Lower leg skin (tissue), 3 donors: ENCODE results near the gene HTR3A.

Source experiments
- POLR2A ChIP-seq, 2 donors: fragments of 450-650 bp; IDR thresholded peaks; one replicate each; pipeline ENCODE4 v1.6.1; 2016 to 2017; ENCODE audit warnings: antibody characterized with exemption in 2 of 2, mild to moderate bottlenecking in 1 of 2, moderate library complexity in 1 of 2
- TF ChIP-seq, protein P1 (sequence below), 3 donors: fragments of 450-650 bp; IDR thresholded peaks; one replicate each; pipeline ENCODE4 v1.5.1; 2016; ENCODE audit warnings: antibody characterized with exemption in 3 of 3, mild to moderate bottlenecking in 3 of 3, moderate library complexity in 2 of 3

DNA sequence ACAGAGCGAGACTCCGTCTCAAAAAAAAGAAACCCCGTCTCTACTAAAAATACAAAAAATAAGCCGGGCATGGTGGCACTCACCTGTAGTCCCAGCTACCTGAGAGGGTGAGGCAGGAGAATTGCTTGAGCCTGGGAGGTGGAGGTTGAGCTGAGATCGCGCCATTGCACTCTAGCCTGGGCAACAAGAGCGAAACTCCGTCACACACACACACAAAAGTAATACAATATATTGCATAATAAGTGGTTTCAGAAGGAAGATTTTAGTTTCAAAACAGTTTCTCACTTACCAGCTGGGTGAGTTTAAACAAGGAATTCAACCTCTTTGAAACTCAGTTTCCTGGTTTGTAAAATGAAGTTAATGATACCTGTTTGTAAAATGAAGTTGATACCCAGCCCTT is 32.7 kb upstream of the HTR3A start:
- TF ChIP-seq, protein P1, sequence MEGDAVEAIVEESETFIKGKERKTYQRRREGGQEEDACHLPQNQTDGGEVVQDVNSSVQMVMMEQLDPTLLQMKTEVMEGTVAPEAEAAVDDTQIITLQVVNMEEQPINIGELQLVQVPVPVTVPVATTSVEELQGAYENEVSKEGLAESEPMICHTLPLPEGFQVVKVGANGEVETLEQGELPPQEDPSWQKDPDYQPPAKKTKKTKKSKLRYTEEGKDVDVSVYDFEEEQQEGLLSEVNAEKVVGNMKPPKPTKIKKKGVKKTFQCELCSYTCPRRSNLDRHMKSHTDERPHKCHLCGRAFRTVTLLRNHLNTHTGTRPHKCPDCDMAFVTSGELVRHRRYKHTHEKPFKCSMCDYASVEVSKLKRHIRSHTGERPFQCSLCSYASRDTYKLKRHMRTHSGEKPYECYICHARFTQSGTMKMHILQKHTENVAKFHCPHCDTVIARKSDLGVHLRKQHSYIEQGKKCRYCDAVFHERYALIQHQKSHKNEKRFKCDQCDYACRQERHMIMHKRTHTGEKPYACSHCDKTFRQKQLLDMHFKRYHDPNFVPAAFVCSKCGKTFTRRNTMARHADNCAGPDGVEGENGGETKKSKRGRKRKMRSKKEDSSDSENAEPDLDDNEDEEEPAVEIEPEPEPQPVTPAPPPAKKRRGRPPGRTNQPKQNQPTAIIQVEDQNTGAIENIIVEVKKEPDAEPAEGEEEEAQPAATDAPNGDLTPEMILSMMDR (IDR thresholded peaks at IDR 0.05): no peak
- no peak for TF ChIP-seq POLR2A (IDR thresholded peaks at IDR 0.05)
